Mammary epithelial cell (primary cell): ENCODE data around the gene MRRF.

Source experiments
- EZH2 ChIP-seq: IDR thresholded peaks from 2 replicates; pipeline ENCODE4 v1.6.1; 2012; ENCODE audit warnings: low read length, inconsistent platforms, borderline replicate concordance
- TF ChIP-seq, protein P1 (sequence below), 2 donors: IDR thresholded peaks in 1 of 2; conservative IDR thresholded peaks in 1 of 2; 2 replicates each; pipeline ENCODE4 v1.5.1; 2011 to 2012; ENCODE audit warnings: inconsistent platforms in 2 of 2, low read length in 2 of 2, mild to moderate bottlenecking in 2 of 2, control low read depth in 1 of 2, low read depth in 1 of 2; ENCODE audit not compliant: insufficient read depth in 1 of 2; ENCODE audit errors: extremely low read depth in 1 of 2

DNA sequence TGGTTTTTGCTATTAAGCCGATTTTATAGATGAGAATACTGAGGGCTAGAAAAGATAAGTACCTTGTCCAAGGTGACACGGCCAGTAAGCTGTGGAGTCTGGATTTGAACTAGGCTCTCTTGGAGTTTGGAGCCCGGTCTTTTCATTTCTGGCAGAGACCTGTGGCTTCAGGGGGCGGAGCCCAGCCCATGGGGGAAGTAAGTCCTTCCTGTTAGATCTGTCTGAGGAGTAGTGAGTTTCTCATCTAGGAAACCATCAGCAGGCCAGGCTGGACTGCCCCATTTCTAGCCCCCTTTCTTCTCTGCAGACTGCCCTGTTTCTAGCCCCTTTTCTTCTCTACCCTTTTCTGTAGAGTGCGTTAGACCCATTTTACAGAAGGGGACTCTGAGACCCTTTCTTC lies 105.6 kb downstream of the MRRF start:
- TF ChIP-seq, protein P1, sequence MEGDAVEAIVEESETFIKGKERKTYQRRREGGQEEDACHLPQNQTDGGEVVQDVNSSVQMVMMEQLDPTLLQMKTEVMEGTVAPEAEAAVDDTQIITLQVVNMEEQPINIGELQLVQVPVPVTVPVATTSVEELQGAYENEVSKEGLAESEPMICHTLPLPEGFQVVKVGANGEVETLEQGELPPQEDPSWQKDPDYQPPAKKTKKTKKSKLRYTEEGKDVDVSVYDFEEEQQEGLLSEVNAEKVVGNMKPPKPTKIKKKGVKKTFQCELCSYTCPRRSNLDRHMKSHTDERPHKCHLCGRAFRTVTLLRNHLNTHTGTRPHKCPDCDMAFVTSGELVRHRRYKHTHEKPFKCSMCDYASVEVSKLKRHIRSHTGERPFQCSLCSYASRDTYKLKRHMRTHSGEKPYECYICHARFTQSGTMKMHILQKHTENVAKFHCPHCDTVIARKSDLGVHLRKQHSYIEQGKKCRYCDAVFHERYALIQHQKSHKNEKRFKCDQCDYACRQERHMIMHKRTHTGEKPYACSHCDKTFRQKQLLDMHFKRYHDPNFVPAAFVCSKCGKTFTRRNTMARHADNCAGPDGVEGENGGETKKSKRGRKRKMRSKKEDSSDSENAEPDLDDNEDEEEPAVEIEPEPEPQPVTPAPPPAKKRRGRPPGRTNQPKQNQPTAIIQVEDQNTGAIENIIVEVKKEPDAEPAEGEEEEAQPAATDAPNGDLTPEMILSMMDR (conservative IDR thresholded peaks at IDR 0.05 in 1 of 2, IDR thresholded peaks at IDR 0.05 in 1 of 2; ENCODE audit: extremely low read depth in 1 of 2, insufficient read depth in 1 of 2, low read depth in 1 of 2, low read length in 2 of 2): no peak
- no peak for TF ChIP-seq EZH2
